Measurements from ENCODE around the gene ATXN2L.

ATXN2L gene

GRCh38 chr16:28823291-28823872 lies 583 bp downstream of the ATXN2L start:
- peak overlapping the region; percentile 87 for H3K4me3 ChIP-seq (ENCODE audit: low read depth, low read length)
- no peak for TF ChIP-seq CTCF (IDR thresholded peaks at IDR 0.05; ENCODE audit: borderline replicate concordance, insufficient read depth, low read depth, low read length)

- TF ChIP-seq CTCF (IDR thresholded peaks at IDR 0.05; ENCODE audit: borderline replicate concordance, insufficient read depth, low read depth, low read length) = 0 out of 2 replicates have a peak, but pooled peaks have one; percentile 4
- peak overlapping the region; percentile 87 for H3K4me3 ChIP-seq (ENCODE audit: low read depth, low read length)
Measured at GRCh38 chr16:28823873-28824716, 1.3 kb downstream of the ATXN2L start.

- peak overlapping the region; percentile 87 for H3K4me3 ChIP-seq (ENCODE audit: low read depth, low read length)
- no peak for TF ChIP-seq CTCF (IDR thresholded peaks at IDR 0.05; ENCODE audit: borderline replicate concordance, insufficient read depth, low read depth, low read length)
Measured at GRCh38 chr16:28824717-28824973, 1.8 kb downstream of the ATXN2L start.

GRCh38 chr16:28826141-28826540 lies 3.3 kb downstream of the ATXN2L start:
- H3K4me3 ChIP-seq (ENCODE audit: low read depth, low read length) = no peak overlapping the region
- no peak for TF ChIP-seq CTCF (IDR thresholded peaks at IDR 0.05; ENCODE audit: borderline replicate concordance, insufficient read depth, low read depth, low read length)

- no peak overlapping the region for H3K4me3 ChIP-seq (ENCODE audit: low read depth, low read length)
- no peak for TF ChIP-seq CTCF (IDR thresholded peaks at IDR 0.05; ENCODE audit: borderline replicate concordance, insufficient read depth, low read depth, low read length)
Measured at GRCh38 chr16:28829747-28830146, 6.9 kb downstream of the ATXN2L start.

GRCh38 chr16:28830531-28830930 lies 7.7 kb downstream of the ATXN2L start:
- no peak for TF ChIP-seq CTCF (IDR thresholded peaks at IDR 0.05; ENCODE audit: borderline replicate concordance, insufficient read depth, low read depth, low read length)

GRCh38 chr16:28834349-28834748 lies 11.6 kb downstream of the ATXN2L start:
- no peak overlapping the region for H3K4me3 ChIP-seq (ENCODE audit: low read depth, low read length)

More at GRCh38 chr16:28830531-28830930, 7.7 kb downstream of the ATXN2L start:
- H3K4me3 ChIP-seq (ENCODE audit: low read depth, low read length) = no peak overlapping the region

More at GRCh38 chr16:28834349-28834748, 11.6 kb downstream of the ATXN2L start:
- no peak for TF ChIP-seq CTCF (IDR thresholded peaks at IDR 0.05; ENCODE audit: borderline replicate concordance, insufficient read depth, low read depth, low read length)
